ENCODE results near the gene TENT4B.

The TENT4B gene

DNA sequence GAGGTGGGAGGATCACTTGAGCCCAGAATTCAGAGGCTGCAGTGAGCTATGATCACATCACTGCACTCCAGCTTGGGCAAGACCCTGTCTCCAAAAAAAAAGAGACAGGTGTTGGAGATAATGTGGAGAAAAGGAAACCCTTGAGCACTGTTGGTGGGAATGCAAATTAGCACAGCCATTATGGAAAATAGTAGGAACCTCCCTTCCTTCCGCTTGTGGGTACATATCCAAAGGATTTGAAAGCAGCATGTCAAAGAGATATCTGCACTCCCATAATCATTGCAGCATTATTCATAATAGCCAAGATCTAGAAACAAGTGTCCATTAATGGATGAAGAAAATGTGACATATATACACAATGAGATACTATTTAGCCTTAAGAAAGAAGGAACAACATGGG is 103.5 kb downstream of the TENT4B start:
- DNase-seq (ENCODE audit: low spot score): no peak

DNA sequence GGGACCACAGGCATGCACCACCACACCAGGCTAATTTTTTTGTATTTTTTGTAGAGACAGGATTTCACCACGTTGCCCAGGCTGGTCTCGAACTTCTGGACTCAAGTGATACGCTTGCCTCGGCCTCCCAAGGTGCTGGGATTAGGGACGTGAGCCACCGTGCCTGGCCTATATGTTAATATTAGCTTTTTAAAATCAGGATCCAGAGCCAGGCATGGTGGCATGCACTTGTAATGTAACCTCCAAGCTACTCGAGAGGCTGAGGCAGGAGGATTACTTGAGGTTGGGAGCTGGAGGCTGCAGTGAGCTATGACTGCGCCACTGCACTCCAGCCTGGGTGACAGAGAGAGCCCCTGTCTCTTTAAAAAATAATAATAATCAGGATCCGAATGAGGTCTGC is 104.8 kb downstream of the TENT4B start:
- DNase-seq (ENCODE audit: low spot score): no peak

DNA sequence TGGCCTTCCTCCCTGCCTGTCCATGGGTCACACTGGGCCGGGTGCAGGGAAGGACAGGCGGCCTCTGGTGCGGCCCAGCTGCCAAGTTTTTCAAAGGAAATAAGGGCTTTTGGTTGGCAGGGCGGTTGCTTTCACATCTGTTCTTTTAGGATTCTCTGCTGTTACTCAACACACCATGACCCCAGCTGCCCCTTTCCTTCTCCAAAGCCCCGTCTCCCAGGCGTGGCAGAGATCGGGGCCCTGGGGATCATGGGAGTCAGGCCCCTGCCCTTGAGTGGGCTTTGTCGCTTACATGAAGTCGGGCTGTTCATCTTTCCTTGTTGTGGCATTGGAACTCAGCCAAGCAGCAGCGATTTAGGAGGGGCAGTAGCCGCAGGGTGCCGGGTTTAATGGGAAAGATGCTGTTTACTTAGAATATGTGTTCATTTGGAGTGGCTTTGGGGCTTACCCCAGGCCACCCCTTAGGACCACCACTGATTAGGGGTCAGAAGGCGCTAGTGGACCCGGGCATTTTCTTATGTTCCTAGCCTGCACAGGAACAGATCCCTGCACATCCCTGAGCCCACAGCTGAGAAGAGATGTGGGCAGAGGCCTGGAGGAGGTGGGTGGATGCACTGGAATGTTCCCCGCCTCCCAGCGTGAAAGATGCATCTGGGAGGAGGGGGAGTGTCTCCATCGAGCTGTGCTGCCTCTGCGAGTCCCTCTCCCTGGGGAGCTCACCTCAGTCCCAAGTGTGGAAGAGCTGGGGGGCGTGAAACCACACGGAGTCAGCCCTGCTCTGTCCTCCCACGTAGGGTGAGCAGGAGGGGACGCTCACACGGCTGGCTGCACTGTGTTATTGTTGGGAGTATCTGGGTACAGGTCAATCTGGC is 106.5 kb downstream of the TENT4B start:
- DNase-seq (ENCODE audit: low spot score): no peak

- DNase-seq (ENCODE audit: low spot score): no peak
These were observed 107.4 kb downstream of the TENT4B start for GRCh38 chr16:50260206-50261159.

GRCh38 chr16:50261160-50261706 is 108.1 kb downstream of the TENT4B start:
- no peak for DNase-seq (ENCODE audit: low spot score)

DNA sequence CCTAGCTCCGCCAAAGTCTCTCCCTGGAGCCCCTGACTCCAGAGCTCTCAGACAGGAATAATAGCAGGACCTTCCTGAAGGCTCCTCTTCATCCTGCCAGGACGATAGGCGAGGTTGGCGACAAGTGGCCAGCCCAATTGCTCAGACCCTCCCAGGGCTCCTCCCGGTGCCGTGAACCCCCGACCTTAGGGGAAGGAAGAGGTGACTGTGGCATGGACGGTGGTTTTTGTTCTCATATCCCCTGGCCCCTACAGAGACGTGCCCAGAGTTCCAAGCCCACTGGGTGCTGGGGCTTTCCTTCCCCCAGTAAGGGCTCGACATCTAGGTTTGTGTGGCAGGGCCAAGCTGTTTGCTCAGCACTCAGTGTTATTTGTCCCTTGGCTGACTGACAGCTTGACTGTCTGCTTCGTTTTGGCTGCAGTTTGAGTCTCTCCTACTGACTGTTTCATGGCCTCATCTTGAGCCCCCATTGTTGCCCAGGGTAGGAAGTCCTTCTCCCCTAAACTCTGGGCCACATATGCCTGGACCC is 108.7 kb downstream of the TENT4B start:
- no peak for DNase-seq (ENCODE audit: low spot score)

DNA sequence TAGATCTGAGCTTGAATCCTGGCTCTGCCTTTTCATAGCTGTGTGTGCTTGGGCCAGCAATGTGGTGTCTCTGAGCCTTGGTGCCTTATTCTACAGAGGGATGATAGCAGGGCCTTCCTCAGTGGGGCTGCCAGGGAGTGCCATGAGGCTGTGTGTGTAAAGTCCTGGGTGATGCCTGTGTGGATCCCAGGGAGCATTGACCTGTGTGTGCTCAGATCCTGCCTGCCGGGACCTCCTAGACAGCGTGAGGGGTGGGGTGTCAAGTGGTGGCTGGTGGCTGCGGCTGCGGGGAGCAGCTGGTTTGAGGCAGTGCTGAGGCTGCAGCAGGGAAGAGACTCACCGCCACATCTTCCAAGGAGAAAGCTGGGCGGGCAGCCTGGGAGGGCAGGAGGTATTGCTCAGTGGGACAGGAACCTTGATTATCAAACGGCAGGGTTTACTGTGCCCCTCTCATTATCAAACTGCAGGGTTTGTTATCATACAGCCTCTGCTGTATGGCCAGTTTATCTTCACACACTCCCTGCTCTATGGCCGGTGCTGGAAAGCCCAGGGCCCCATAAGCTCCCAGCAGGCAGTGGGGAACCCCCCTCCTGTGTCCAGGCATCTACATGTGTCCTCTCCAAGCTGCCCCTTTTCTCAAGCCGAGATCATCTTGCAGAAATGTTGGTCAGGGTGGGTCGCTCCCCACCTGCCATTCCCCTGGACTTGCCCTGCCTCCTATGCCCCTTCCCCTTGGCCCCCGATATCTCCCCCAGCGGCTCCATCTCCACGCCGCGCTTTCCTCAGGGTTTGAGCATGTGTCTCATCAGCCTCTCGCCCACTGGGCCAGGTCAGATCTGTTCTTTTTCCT is 110.2 kb downstream of the TENT4B start:
- DNase-seq (ENCODE audit: low spot score): no peak

DNA sequence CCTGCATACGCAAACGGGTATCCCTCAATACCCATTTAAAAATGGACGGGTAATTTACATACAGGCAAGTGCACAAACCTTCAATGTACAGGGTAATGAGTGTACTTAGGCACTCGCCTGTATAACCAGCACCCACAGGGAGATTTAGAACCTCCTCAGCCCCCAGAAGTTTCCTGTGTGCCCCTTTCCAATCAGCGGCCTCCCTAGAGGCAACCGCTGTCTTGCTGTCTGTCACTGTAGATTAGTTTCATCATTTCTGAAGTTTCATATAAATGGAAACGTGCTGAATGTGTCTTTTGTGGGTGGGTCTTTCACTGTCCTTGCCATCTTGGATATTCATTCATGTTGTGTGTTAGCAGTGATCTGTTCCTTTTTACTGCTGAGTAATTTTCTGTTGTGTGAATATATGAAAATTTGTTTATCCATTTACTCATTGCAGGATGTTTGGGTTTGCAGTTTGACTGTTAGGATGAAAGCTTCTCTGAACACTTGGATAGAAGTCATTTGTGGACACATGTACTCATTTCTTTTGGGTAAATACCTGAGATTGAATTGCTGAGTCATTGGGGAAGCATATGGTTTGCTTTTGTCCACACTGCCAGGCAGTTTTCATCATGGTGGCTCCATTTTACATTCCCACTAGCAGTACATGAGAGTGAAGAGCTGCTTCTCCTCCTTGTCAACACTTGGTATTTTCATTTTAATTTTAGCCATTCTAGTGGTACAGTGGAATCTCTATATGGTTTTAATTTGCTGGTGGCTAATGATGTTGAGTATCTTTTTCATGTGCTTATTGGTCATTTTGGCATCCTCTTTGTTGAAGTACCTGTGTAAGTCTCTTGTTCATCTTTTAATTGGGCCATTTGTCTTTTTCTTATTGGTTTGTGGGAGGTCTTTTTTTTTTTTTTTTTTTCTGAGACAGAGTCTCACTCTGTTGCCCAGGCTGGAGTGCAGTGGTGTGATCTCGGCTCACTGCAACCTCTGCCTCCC is 111.1 kb downstream of the TENT4B start:
- no peak for DNase-seq (ENCODE audit: low spot score)

GRCh38 chr16:50265260-50265659 is 112.2 kb downstream of the TENT4B start:
- DNase-seq (ENCODE audit: low spot score): no peak

DNA sequence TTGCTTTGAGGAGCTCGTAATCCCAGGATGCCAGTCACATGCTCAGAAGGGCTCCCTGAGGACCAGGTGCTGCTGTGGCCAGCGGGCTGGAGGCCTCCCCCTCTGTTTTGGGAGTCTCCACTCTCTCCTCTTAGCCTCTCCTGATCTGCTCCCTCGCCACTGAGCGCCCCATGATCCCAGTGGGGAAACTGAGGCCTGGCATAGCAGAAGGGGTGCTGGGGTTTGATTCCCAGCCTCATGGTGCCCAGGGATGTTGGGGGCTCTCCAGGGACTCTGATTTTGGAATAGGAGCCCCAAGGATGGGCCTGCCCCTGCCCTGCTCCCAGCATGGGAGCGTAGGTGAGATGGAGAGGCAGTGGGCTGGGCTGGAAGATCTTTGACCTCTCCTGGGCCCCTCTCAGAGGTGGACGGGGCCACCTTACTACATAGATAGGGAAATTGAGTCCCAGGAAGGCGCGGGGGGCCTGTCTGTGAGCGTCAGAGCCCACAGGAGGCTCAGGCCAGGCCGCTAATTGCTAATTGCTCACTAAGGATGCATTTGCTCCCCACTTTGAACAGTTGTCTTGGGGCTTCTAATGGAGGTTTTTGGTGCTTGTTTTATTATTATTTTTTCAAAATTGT is 112.7 kb downstream of the TENT4B start:
- no peak for DNase-seq (ENCODE audit: low spot score)

DNA sequence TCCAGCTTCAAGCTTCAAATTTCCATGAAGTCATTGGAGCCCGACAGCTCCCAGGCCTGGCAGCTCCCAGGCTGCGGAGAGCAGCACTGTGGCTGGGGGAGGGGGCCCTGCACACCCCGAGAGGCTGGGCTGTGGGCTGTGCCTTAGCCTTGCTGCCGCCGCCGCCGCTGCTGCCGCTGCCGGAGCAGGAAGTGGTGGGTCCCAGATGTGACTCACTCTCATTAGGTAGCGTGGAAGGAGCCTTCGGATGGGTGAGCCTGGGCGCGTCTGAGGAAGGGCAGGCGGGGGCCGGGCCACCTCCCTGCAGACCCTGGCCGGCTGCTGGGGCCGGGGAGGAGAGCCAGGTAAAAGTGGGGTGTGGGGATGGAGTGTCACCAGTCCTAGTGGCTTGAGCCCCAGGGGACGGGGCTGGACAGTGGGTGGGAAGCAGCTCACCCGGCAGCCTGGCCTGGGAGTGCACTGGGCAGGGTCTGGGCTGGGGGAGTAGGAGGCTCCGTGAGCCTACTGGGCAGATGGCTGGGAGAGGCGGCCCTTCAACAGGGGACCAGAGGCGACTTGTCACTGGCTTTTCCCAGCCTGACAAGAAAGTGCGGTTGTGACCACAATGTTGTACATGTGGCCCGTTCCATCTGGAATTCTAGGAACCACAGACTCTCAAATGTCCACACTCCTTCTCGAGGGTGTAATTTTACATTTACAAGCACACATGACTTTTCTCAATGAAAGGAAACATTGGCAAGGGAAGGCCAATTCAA is 113.4 kb downstream of the TENT4B start, which contains the start of gene ADCY7:
Gene ADCY7 (plus strand): TSS at position 215 of the 755 bp plus-strand sequence. CDS start 21,629 bp downstream, outside the sequence.
- DNase-seq (ENCODE audit: low spot score): no peak

DNA sequence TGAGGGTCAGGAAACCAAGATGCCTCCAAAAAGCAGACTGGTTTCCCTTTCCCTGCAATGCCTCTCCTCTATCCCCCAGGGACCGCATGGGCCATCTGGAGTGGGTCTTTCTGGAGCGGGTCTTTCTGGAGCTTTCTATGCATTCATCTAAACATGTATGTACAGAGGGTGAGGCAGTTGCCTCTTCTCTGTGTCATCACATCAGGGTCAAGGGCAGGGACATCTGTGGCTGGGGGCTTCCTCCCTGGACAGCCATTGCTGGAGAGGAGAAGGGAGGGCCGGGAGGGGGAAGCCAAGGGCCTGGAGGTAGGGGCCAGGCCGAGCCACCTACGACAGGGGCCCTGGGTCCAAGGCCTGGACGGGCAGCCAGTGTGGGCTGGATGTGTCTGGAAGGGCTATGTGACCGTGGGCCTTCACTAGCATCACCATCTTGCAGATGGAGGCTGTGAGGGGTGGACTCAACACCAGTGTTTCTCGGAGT is 114.1 kb downstream of the TENT4B start:
- no peak for DNase-seq (ENCODE audit: low spot score)

GRCh38 chr16:50267651-50268050 is 114.5 kb downstream of the TENT4B start:
- no peak for DNase-seq (ENCODE audit: low spot score)

DNA sequence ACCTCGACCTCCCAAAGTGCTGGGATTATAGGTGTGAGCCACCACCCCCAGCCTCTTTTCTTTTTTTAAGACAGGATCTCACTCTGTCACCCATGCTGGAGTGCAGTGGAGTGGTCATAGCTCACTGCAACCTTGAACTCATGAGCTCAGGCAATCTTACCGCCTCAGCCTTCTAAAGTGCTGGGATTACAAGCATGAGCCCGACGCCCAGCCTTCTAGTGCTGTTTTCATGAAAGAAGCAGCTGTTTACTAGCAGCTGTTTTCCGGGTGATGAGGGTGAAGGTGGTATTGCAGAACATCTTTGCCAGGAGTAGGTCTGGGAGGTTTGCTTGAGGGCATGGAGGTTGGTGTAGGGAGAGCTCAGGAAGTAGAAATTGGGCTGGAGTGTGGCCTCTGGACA is 115.2 kb downstream of the TENT4B start:
- DNase-seq (ENCODE audit: low spot score): no peak

DNA sequence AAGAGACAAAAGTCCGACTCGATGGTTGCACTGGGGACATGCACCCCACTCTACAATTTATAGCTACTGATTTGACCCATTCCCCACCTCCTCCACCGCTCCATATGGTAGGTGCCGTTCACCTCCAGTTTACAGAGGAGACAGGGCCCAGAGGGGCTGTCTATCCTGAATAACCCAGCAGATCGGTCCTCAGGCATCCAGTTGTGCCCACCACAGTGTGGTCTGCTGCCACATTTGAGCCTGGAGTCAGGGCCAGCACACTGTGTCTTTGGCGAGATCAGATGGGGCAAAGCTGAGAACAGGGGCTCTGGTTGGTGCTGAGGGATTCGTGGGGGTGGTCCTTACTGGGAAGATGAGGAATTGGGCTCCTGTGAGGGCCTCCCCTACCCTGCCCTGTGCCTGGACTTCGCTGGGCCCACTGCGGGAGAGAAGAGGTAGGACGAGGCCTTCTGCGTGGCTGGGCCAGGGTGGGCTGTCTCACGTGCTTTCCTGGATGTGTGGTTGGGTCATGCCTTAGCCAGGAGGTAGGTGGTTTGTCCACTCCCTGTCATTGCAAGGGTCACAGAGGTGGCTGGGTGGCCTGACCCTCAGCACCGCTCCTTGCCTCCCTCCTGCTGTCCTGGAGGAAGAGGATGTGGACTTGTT is 116.1 kb downstream of the TENT4B start:
- DNase-seq (ENCODE audit: low spot score): no peak

GRCh38 chr16:50269769-50270509 is 116.8 kb downstream of the TENT4B start:
- no peak for DNase-seq (ENCODE audit: low spot score)

DNA sequence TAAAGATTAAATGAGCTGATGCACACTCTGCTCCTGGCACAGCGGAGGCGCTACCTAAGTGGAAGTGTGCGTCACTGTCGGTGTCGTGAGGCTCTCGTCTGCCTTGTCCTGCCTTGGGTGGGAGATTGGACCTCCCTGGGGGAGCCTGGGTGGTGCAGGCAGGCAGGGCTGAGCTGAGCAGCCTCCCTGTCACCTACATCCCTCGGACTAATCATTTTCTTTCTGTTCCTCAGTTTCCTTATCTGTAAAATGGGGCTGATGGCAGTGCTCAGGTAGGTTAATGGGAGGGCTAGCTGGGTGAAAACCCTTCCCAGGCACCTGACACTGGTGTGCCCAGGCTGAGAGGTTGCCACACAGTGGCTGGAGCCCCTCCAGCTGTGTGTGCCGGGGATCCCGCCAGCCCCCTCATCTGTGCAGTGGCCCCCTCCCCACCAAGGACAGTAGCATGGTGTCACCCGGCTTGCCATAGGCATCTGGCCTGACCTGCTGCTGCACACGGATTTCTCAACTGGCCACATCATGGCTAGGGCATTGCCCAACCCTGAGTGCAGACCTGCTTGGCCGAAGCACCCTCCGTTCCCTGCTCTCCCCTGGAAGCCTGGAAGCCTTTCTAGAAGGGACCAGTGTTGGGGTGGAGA is 117.5 kb downstream of the TENT4B start:
- DNase-seq (ENCODE audit: low spot score): no peak
